ENCODE results near the gene ZXDB. TPM values are rescaled to one million over a fixed set of nuclear protein-coding genes. Genes with fewer than 3 reads are reported as not detected.

Gene ZXDB
- total RNA-seq, 1 experiment from 2014 or later: 11.9 TPM

DNA sequence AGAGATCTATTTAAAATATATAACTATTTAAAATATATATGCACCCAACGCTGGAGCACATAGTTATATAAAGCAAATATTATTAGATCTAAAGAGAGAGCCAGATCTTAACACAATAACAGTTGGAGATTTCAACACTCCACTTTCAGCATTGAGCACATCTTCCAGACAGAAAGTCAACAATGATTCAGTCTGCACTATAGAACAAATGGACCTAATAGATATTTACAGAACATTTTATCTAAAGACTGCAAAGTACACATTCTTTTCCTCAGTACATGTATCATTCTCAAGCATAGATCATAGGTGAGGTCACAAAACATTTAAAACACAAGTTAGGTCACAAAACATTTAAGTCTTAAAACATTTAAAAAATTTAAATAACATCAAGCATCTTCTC lies 51.9 kb downstream of the ZXDB start:
- H2BK120ac ChIP-seq (ENCODE audit: low read depth, low read length, poor library complexity, severe bottlenecking): no peak overlapping the region
- no peaks in the 10 kb centered on the region for H3K4me1 ChIP-seq (ENCODE audit: insufficient read depth, low read length)
- Mint-ChIP-seq H3K27ac (no peak overlapping the region), H3K4me1 (peaks cover 16% of the 10 kb centered on the region in 2 experiments), H3K4me3 (no peak overlapping the region), H3K36me3 (ENCODE audit: insufficient read depth in 1 of 3, low read depth in 3 of 3) (peaks cover 11 to 36% (median 15%) of the 10 kb centered on the region in 3 experiments), H3K27me3 (ENCODE audit: low read depth) (no peaks in the 10 kb centered on the region), H3K9me3 (peaks cover 70 to 81% of the 10 kb centered on the region in 2 experiments)
- H4K20me1 ChIP-seq (ENCODE audit: control insufficient read depth, insufficient read depth, insufficient read length): no peaks in the 10 kb centered on the region
- no peak overlapping the region for H4K91ac ChIP-seq (ENCODE audit: insufficient read length, low read depth, low read length)
- H2BK12ac ChIP-seq (ENCODE audit: insufficient read length, low read depth, low read length): no peak overlapping the region
- H3K79me2 ChIP-seq (ENCODE audit: insufficient read depth, low read length): no peaks in the 10 kb centered on the region
- no peak overlapping the region for H3K4me2 ChIP-seq (ENCODE audit: insufficient read depth, insufficient read length, low read length)
- no peak overlapping the region for H2AFZ ChIP-seq (ENCODE audit: low read length)
- no peaks in the 10 kb centered on the region for H3K23me2 ChIP-seq (ENCODE audit: insufficient read length, low read depth, low read length, poor library complexity, severe bottlenecking)
- no peak overlapping the region for H2AK5ac ChIP-seq (ENCODE audit: insufficient read length, low read length)
- H3K79me1 ChIP-seq (ENCODE audit: insufficient read depth, low read depth, low read length, poor library complexity, severe bottlenecking): no peaks in the 10 kb centered on the region
- no peak overlapping the region for H3K9ac ChIP-seq (ENCODE audit: extremely low read depth, insufficient read length, low read length)
- WGBS (ENCODE audit: extremely low coverage, insufficient read length, low lambda C conversion rate): no CpG with 5 or more reads among the region's 1 CpG
- no peak overlapping the region for H2BK15ac ChIP-seq (ENCODE audit: low read depth, low read length)
- no peak overlapping the region for H3T11ph ChIP-seq (ENCODE audit: low read length)
- no peak overlapping the region for H3K56ac ChIP-seq (ENCODE audit: insufficient read length, low read depth, low read length)
- H4K5ac ChIP-seq (ENCODE audit: insufficient read length, low read depth, low read length): no peak overlapping the region
- H3K27me3 ChIP-seq (ENCODE audit: insufficient read depth, low read length): no peaks in the 10 kb centered on the region
- H3K18ac ChIP-seq (ENCODE audit: insufficient read length, low read depth, low read length): no peak overlapping the region
- H3K23ac ChIP-seq (ENCODE audit: insufficient read length, low read depth, low read length): no peak overlapping the region
- no peak overlapping the region for H3K27ac ChIP-seq (ENCODE audit: insufficient read length, low read depth, low read length)
- H4K8ac ChIP-seq (replicated peaks; ENCODE audit: insufficient read length, low read depth, low read length): no peak overlapping the region
- no peak for DNase-seq
- H3K4ac ChIP-seq (ENCODE audit: low read depth, low read length): no peak overlapping the region
- TF ChIP-seq, protein P1, sequence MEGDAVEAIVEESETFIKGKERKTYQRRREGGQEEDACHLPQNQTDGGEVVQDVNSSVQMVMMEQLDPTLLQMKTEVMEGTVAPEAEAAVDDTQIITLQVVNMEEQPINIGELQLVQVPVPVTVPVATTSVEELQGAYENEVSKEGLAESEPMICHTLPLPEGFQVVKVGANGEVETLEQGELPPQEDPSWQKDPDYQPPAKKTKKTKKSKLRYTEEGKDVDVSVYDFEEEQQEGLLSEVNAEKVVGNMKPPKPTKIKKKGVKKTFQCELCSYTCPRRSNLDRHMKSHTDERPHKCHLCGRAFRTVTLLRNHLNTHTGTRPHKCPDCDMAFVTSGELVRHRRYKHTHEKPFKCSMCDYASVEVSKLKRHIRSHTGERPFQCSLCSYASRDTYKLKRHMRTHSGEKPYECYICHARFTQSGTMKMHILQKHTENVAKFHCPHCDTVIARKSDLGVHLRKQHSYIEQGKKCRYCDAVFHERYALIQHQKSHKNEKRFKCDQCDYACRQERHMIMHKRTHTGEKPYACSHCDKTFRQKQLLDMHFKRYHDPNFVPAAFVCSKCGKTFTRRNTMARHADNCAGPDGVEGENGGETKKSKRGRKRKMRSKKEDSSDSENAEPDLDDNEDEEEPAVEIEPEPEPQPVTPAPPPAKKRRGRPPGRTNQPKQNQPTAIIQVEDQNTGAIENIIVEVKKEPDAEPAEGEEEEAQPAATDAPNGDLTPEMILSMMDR (conservative IDR thresholded peaks at IDR 0.05): no peak
- no peak overlapping the region for H3K14ac ChIP-seq (ENCODE audit: insufficient read depth, low read length)
- H2BK20ac ChIP-seq (ENCODE audit: low read depth, low read length, poor library complexity, severe bottlenecking): no peak overlapping the region
- no peak overlapping the region for H2BK5ac ChIP-seq (ENCODE audit: insufficient read length, low read length)
- no peaks in the 10 kb centered on the region for H3K9me3 ChIP-seq (ENCODE audit: control insufficient read depth, low read depth, low read length)

Measured in H9 (cell line).